HG02678 (cell line): ENCODE results near the gene PARD3B.

Experiments
- ATAC-seq: cut with Tn5 transposase; IDR thresholded peaks from one replicate; pipeline ENCODE4 v1.9.1; 2021; ENCODE audit warnings: mild to moderate bottlenecking, moderate library complexity; ENCODE audit not compliant: unreplicated experiment

The PARD3B gene

GRCh38 chr2:205655779-205656456 is 1110.6 kb downstream of the PARD3B start:
- no peak for ATAC-seq

GRCh38 chr2:205656461-205656860 is 1111.2 kb downstream of the PARD3B start:
- no peak for ATAC-seq

GRCh38 chr2:205656941-205657340 is 1111.7 kb downstream of the PARD3B start:
- ATAC-seq: no peak

- no peak for ATAC-seq
These were observed 1112.3 kb downstream of the PARD3B start for GRCh38 chr2:205657579-205657978.

GRCh38 chr2:205658068-205658467 is 1112.8 kb downstream of the PARD3B start:
- ATAC-seq: no peak

- ATAC-seq: no peak
These were observed 1113.3 kb downstream of the PARD3B start for GRCh38 chr2:205658572-205658971.

- ATAC-seq: no peak
These were observed 1114.6 kb downstream of the PARD3B start for GRCh38 chr2:205659922-205660321.

- ATAC-seq: peak; percentile 85
These were observed 1115.3 kb downstream of the PARD3B start for GRCh38 chr2:205660521-205661124.

GRCh38 chr2:205661281-205661680 is 1116.0 kb downstream of the PARD3B start:
- no peak for ATAC-seq

- ATAC-seq: no peak
These were observed 1117.1 kb downstream of the PARD3B start for GRCh38 chr2:205662206-205662965.

GRCh38 chr2:205665791-205666190 is 1120.5 kb downstream of the PARD3B start:
- ATAC-seq: no peak
